ENCODE results near the gene KAT8.

Gene KAT8

GRCh38 chr16:31073142-31073969 lies 44.1 kb upstream of the KAT8 start:
- DNase-seq: peak; percentile 84

DNA sequence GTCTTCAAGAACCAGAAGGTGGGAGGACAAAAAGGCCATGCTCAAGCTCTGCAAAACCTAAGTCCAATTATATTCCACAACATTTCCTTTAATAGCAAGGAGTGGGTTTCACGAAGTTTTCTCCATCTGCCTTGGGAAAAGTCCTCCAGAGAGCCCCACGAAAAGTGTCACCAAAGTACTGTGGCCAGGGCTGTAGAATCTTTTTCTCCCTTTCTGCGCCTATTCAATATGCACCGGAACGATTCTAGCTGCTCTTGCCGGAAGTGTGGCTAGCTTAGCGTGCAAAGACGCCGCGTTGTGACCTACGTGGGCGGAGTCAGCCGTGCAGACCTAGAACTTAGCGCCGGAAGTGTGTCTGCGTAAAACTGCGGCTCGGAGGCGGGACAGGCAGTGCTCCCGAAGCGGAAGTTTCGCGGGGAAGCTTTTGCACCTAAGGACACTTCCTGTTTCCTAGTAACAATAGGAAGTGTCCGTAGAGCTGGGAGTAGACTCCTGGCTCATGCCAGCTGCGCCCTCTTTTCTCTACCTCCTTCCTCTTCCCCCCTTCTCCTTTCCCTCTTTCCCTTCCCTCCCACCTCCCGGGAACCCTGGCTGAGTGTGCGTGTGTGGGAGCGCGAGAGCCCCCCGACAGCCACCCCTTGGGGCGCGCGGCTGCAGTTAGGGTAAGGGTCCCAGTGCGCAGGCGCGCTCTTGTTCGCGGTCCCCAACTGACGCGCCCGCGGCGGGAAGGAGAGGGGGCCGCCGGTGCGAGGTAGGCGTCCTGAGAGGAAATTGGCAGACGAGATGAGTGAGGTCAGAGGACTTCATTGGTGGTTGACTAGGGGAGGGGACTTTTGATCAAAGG lies 43.3 kb upstream of the KAT8 start, which contains the start of the genes ZNF646 and ZNF668:
ZNF646 (plus strand) TSS at position 453 of the 844 bp plus-strand sequence. CDS start 1,903 bp downstream, outside the sequence.
ZNF668 (minus strand) TSS at position 271 of the 844 bp plus-strand sequence. CDS start 9,781 bp downstream, outside the sequence.
- Histone ChIP-seq H2AFZ (ENCODE audit: low read length) (peak within 1 kb of the TSS; percentile 81), H3K4me1 (ENCODE audit: low read length) (peaks cover 9% of the 10 kb centered on the region; the same call in 1 of the 2 replicates), H3K9me2 (replicated peaks; ENCODE audit: insufficient read depth, low read length) (no peaks in the 10 kb centered on the region), H3K9ac (ENCODE audit: low read length) (peak within 1 kb of the TSS; percentile 92), H4K20me1 (ENCODE audit: insufficient read depth, low read length) (no peaks in the 10 kb centered on the region), H3K27ac (ENCODE audit: low read length) (peak within 1 kb of the TSS; percentile 64), H3K9me3 (replicated peaks; ENCODE audit: insufficient read depth, low read length) (no peaks in the 10 kb centered on the region), H3K27me3 (replicated peaks; ENCODE audit: insufficient read depth, low read length) (no peaks in the 10 kb centered on the region), H3K4me3 (ENCODE audit: low read length) (peak within 1 kb of the TSS; percentile 96), H3K79me2 (ENCODE audit: low read length) (peaks cover 75% of the 10 kb centered on the region), H3K36me3 (replicated peaks; ENCODE audit: insufficient read depth, low read length) (no peaks in the 10 kb centered on the region), H3F3A (ENCODE audit: insufficient read depth, low read length) (peaks cover 6% of the 10 kb centered on the region), H3K4me2 (ENCODE audit: low read depth, low read length) (peak within 1 kb of the TSS; percentile 98)
- TF ChIP-seq EZH2 (optimal IDR thresholded peaks at IDR 0.05; ENCODE audit: low read depth, low read length) (no peak), CTCF (IDR thresholded peaks at IDR 0.05; ENCODE audit: low read length) (no peak), EZH2phosphoT487 (IDR thresholded peaks at IDR 0.05; ENCODE audit: low read length) (no peak)
- peak; percentile 100 for DNase-seq

More at GRCh38 chr16:31073142-31073969, 44.1 kb upstream of the KAT8 start:
- Histone ChIP-seq H3K9me3 (replicated peaks; ENCODE audit: insufficient read depth, low read length) (no peaks in the 10 kb centered on the region), H3K36me3 (replicated peaks; ENCODE audit: insufficient read depth, low read length) (no peaks in the 10 kb centered on the region), H3K9me2 (replicated peaks; ENCODE audit: insufficient read depth, low read length) (no peaks in the 10 kb centered on the region), H3F3A (ENCODE audit: insufficient read depth, low read length) (peaks cover 6% of the 10 kb centered on the region), H4K20me1 (ENCODE audit: insufficient read depth, low read length) (no peaks in the 10 kb centered on the region), H3K79me2 (ENCODE audit: low read length) (peaks cover 74% of the 10 kb centered on the region), H3K9ac (ENCODE audit: low read length) (peak overlapping the region; percentile 70), H3K27ac (ENCODE audit: low read length) (peak overlapping the region; percentile 61; the same call in 1 of the 2 replicates), H3K4me2 (ENCODE audit: low read depth, low read length) (peak overlapping the region; percentile 98), H2AFZ (ENCODE audit: low read length) (peak overlapping the region; percentile 80), H3K4me3 (ENCODE audit: low read length) (peak overlapping the region; percentile 96), H3K27me3 (replicated peaks; ENCODE audit: insufficient read depth, low read length) (no peaks in the 10 kb centered on the region), H3K4me1 (ENCODE audit: low read length) (peaks cover 9% of the 10 kb centered on the region; the same call in 1 of the 2 replicates)
- TF ChIP-seq CTCF (IDR thresholded peaks at IDR 0.05; ENCODE audit: low read length): no peak
- TF ChIP-seq EZH2 (optimal IDR thresholded peaks at IDR 0.05; ENCODE audit: low read depth, low read length): no peak
- no peak for TF ChIP-seq EZH2phosphoT487 (IDR thresholded peaks at IDR 0.05; ENCODE audit: low read length)

DNA sequence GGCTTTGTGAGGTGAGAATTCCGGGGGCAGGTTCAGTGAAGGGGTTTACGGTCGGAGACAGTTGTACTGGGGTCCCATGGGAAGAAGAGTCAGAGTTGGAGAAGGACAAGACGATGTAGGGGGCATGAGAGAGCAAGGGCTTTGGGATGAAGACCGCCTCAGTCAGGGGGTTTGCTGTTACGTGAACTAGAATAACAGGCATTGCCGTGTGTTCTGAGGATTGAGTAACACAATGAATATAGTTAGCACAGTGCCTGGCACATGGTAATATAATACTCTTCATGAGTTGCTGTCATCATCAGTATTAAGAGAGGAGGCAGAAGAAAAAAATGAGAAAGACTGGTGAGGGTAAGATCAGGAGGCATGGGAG lies 42.7 kb upstream of the KAT8 start:
- Histone ChIP-seq H2AFZ (ENCODE audit: low read length) (peak overlapping the region; percentile 81), H3K9ac (ENCODE audit: low read length) (peak overlapping the region; percentile 92), H3K79me2 (ENCODE audit: low read length) (peaks cover 79% of the 10 kb centered on the region), H3K9me2 (replicated peaks; ENCODE audit: insufficient read depth, low read length) (no peaks in the 10 kb centered on the region), H3K27me3 (replicated peaks; ENCODE audit: insufficient read depth, low read length) (no peaks in the 10 kb centered on the region), H3K36me3 (replicated peaks; ENCODE audit: insufficient read depth, low read length) (no peaks in the 10 kb centered on the region), H3K4me3 (ENCODE audit: low read length) (peak overlapping the region; percentile 96), H3K27ac (ENCODE audit: low read length) (peak overlapping the region; percentile 64; the same call in 1 of the 2 replicates), H3F3A (ENCODE audit: insufficient read depth, low read length) (peaks cover 6% of the 10 kb centered on the region), H3K4me1 (ENCODE audit: low read length) (peaks cover 9% of the 10 kb centered on the region; the same call in 1 of the 2 replicates), H3K9me3 (replicated peaks; ENCODE audit: insufficient read depth, low read length) (no peaks in the 10 kb centered on the region), H4K20me1 (ENCODE audit: insufficient read depth, low read length) (no peaks in the 10 kb centered on the region), H3K4me2 (ENCODE audit: low read depth, low read length) (peak overlapping the region; percentile 93)
- TF ChIP-seq EZH2phosphoT487 (IDR thresholded peaks at IDR 0.05; ENCODE audit: low read length): no peak
- TF ChIP-seq EZH2 (optimal IDR thresholded peaks at IDR 0.05; ENCODE audit: low read depth, low read length): no peak
- TF ChIP-seq CTCF (IDR thresholded peaks at IDR 0.05; ENCODE audit: low read length): no peak
- no peak for DNase-seq
